ENCODE data around the gene PCCB.

DNA sequence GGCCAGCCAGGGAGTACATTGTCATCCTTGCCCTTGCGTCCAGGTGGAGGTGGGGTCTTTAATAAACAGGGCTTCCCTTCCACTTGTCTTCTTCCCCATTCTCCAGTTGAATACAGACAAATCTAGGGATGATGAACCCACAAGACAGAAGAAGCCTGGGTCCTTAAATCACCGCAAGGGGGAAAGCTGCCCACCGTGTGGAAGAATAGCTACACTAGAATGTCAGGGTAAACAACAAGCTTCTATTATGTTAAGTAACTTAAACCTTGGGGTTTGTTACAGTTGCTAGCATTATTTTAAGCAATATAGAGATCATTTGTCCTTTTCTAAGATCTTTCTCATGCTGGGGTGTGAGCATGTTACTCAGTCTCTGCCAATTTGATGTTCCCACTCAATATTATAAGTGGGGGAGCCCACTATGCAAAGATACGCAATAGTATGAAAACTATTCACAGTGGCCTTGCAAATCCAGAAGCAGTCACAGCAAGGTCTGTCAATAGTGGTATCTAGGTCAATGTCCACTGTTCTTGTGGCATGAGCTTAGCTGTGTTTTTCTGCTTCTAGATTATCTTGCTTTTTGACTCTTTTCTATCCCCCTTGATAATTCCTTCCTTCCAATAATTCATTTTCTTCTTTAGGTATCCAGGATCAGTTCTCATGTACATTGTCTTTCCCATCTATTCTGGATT is 12.0 kb upstream of the PCCB start:
- TF ChIP-seq, protein P1, sequence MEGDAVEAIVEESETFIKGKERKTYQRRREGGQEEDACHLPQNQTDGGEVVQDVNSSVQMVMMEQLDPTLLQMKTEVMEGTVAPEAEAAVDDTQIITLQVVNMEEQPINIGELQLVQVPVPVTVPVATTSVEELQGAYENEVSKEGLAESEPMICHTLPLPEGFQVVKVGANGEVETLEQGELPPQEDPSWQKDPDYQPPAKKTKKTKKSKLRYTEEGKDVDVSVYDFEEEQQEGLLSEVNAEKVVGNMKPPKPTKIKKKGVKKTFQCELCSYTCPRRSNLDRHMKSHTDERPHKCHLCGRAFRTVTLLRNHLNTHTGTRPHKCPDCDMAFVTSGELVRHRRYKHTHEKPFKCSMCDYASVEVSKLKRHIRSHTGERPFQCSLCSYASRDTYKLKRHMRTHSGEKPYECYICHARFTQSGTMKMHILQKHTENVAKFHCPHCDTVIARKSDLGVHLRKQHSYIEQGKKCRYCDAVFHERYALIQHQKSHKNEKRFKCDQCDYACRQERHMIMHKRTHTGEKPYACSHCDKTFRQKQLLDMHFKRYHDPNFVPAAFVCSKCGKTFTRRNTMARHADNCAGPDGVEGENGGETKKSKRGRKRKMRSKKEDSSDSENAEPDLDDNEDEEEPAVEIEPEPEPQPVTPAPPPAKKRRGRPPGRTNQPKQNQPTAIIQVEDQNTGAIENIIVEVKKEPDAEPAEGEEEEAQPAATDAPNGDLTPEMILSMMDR (IDR thresholded peaks at IDR 0.05; ENCODE audit: low read depth, low read length) = no peak
- no peak for TF ChIP-seq EZH2phosphoT487 (IDR thresholded peaks at IDR 0.05; ENCODE audit: low read depth)

Data from OCI-LY3 (cell line).